Keratinocyte (primary cell): Measurements from ENCODE around the gene DIAPH2. TPM values are rescaled to one million over a fixed set of nuclear protein-coding genes. Genes with fewer than 3 reads are reported as not detected.

Experiments
- DNase-seq: peaks from one replicate; pipeline ENCODE4 v3.0.0-alpha.2; 2011; ENCODE audit warnings: low read depth, missing footprints, low spot score
- FAIRE-seq: peaks from 2 replicates; lab custom pipeline; 2011; peaks lifted over from hg19 to GRCh38; lab: Jason Lieb, UNC
- H2AFZ ChIP-seq: 2 replicates; pipeline ENCODE4 v1.6.0; 2012; ENCODE audit warnings: low read length, control low read depth, inconsistent platforms; ENCODE audit not compliant: control insufficient read depth
- H3K27ac ChIP-seq: 2 replicates; pipeline ENCODE4 v1.5.1; 2011; ENCODE audit warnings: low read length; ENCODE audit not compliant: control insufficient read depth, insufficient read depth
- H3K27me3 ChIP-seq: 3 replicates; pipeline ENCODE4 v1.6.0; 2011; ENCODE audit warnings: low read length; ENCODE audit not compliant: control insufficient read depth, insufficient read depth; ENCODE audit errors: extremely low read depth
- H3K36me3 ChIP-seq, 2 experiments: 2 replicates in 1 of 2; 3 replicates in 1 of 2; pipeline ENCODE4 v1.5.1; 2011; ENCODE audit warnings: low read length in 2 of 2, mild to moderate bottlenecking in 1 of 2; ENCODE audit not compliant: control insufficient read depth in 2 of 2, insufficient read depth in 2 of 2; ENCODE audit errors: extremely low read depth in 1 of 2
- H3K4me1 ChIP-seq: 3 replicates; pipeline ENCODE4 v1.5.1; 2011; ENCODE audit warnings: low read length; ENCODE audit not compliant: control insufficient read depth, insufficient read depth; ENCODE audit errors: extremely low read depth
- H3K4me2 ChIP-seq: 3 replicates; pipeline ENCODE4 v1.6.0; 2011; ENCODE audit warnings: low read depth, low read length; ENCODE audit not compliant: control insufficient read depth, insufficient read depth; ENCODE audit errors: extremely low read depth
- H3K4me3 ChIP-seq, 3 experiments: fragments of 200-600 bp in 1 of 3; sonication (generic) in 1 of 3; 2 replicates in 2 of 3; 3 replicates in 1 of 3; pipeline ENCODE4 v1.5.1; 2011 to 2016; ENCODE audit warnings: low read length in 3 of 3, mild to moderate bottlenecking in 3 of 3, control low read depth in 2 of 3, inconsistent platforms in 1 of 3, low read depth in 1 of 3, mixed read lengths in 1 of 3, mixed run types in 1 of 3, moderate library complexity in 1 of 3; ENCODE audit not compliant: control insufficient read depth in 2 of 3, insufficient read depth in 2 of 3; ENCODE audit errors: extremely low read depth in 1 of 3
- H3K79me2 ChIP-seq: 2 replicates; pipeline ENCODE4 v1.6.0; 2012; ENCODE audit warnings: low read length; ENCODE audit not compliant: control insufficient read depth, insufficient read depth
- H3K9ac ChIP-seq: 3 replicates; pipeline ENCODE4 v1.6.0; 2011; ENCODE audit warnings: low read length; ENCODE audit not compliant: control insufficient read depth, insufficient read depth; ENCODE audit errors: extremely low read depth
- H3K9me1 ChIP-seq: 3 replicates; pipeline ENCODE4 v1.6.0; 2011; ENCODE audit warnings: low read length; ENCODE audit not compliant: control insufficient read depth, insufficient read depth; ENCODE audit errors: extremely low read depth
- H3K9me3 ChIP-seq: 2 replicates; pipeline ENCODE4 v1.5.1; 2012; ENCODE audit warnings: low read depth, low read length; ENCODE audit not compliant: control insufficient read depth
- H4K20me1 ChIP-seq: 3 replicates; pipeline ENCODE4 v1.6.0; 2011; ENCODE audit warnings: low read length; ENCODE audit not compliant: control insufficient read depth, insufficient read depth; ENCODE audit errors: extremely low read depth
- EZH2 ChIP-seq: IDR thresholded peaks from one replicate; pipeline ENCODE4 v1.6.1; 2012; ENCODE audit warnings: inconsistent platforms, mild to moderate bottlenecking, low read length, moderate library complexity
- dilution Hi-C: fragments of 300-500 bp; cut with MboI; formaldehyde crosslinking; loops from one replicate; pipeline ENCODE4 v1.7.0; 2020; ENCODE audit warnings: low sequenced_read_pairs; ENCODE audit not compliant: extremely low pct_ligation_motif_present
- polyA plus RNA-seq, 5 experiments: library from polyadenylated mRNA; depleted of rRNA in 3 of 5; stranded (reverse) in 3 of 5; stranded (forward) in 1 of 5; unstranded in 1 of 5; fragments of >200 nt; gene quantifications; 1 replicate in 1 of 5; 2 replicates in 3 of 5; 3 replicates in 1 of 5; pipeline versions ENCODE4 v1.2.1 to v1.2.3, GENCODE V29; 2011 to 2012; ENCODE audit warnings: missing spikeins in 2 of 5, low read depth in 1 of 5, low replicate concordance in 1 of 5
- TF ChIP-seq, protein P1 (sequence below), 3 experiments: IDR thresholded peaks in 1 of 3; conservative IDR thresholded peaks in 1 of 3; optimal IDR thresholded peaks in 1 of 3; 2 replicates in 2 of 3; 3 replicates in 1 of 3; pipeline versions ENCODE3 to v1.5.1; 2011; ENCODE audit warnings: low read length in 3 of 3, mild to moderate bottlenecking in 3 of 3, moderate library complexity in 2 of 3, control low read depth in 1 of 3, inconsistent platforms in 1 of 3; ENCODE audit not compliant: insufficient read depth in 2 of 3; ENCODE audit errors: extremely low read depth in 1 of 3

The DIAPH2 gene
- polyA plus RNA-seq, 1 donor (not counting 4 experiments of a cell fraction or from before 2014, with no cell fraction given) = 7.4 TPM

DNA sequence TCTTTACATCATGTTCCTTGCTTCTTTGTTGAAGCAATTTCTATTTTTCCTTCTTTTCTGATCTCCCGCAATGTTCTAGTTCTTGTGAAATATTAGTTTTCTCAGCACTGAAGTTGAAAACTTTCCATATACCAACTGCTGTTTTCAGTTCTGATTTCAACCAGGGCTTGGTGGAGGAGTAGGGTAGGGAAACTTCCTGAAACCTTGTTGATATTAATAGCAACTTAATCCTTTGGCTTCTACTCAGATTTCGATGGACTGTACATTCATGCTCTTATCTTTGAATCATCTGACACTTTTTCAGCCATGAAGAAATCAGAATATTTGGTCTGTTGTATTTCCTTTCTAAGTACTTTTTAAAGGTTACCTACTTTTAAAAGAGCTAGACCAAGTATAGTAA lies 514.9 kb downstream of the DIAPH2 start:
- FAIRE-seq = no peak
- H3K9me3 ChIP-seq = no peaks in the 10 kb centered on the region
- H3K36me3 ChIP-seq = no peaks in the 10 kb centered on the region
- no peak overlapping the region for H3K9ac ChIP-seq
- H3K79me2 ChIP-seq = no peaks in the 10 kb centered on the region
- H3K4me3 ChIP-seq = no peak overlapping the region
- H3K27ac ChIP-seq = no peak overlapping the region
- dilution Hi-C loops = no loop called here
- no peak for DNase-seq
- H3K4me1 ChIP-seq = no peaks in the 10 kb centered on the region
- H3K9me1 ChIP-seq = no peaks in the 10 kb centered on the region
- H3K4me2 ChIP-seq = no peak overlapping the region
- no peaks in the 10 kb centered on the region for H3K27me3 ChIP-seq
- no peaks in the 10 kb centered on the region for H4K20me1 ChIP-seq
- no peak for TF ChIP-seq EZH2
- TF ChIP-seq, protein P1, sequence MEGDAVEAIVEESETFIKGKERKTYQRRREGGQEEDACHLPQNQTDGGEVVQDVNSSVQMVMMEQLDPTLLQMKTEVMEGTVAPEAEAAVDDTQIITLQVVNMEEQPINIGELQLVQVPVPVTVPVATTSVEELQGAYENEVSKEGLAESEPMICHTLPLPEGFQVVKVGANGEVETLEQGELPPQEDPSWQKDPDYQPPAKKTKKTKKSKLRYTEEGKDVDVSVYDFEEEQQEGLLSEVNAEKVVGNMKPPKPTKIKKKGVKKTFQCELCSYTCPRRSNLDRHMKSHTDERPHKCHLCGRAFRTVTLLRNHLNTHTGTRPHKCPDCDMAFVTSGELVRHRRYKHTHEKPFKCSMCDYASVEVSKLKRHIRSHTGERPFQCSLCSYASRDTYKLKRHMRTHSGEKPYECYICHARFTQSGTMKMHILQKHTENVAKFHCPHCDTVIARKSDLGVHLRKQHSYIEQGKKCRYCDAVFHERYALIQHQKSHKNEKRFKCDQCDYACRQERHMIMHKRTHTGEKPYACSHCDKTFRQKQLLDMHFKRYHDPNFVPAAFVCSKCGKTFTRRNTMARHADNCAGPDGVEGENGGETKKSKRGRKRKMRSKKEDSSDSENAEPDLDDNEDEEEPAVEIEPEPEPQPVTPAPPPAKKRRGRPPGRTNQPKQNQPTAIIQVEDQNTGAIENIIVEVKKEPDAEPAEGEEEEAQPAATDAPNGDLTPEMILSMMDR (optimal IDR thresholded peaks at IDR 0.05 in 1 of 3, IDR thresholded peaks at IDR 0.05 in 1 of 3, conservative IDR thresholded peaks at IDR 0.05 in 1 of 3; ENCODE audit: extremely low read depth in 1 of 3, insufficient read depth in 2 of 3, low read length in 3 of 3) = no peak
- H2AFZ ChIP-seq = no peak overlapping the region

DNA sequence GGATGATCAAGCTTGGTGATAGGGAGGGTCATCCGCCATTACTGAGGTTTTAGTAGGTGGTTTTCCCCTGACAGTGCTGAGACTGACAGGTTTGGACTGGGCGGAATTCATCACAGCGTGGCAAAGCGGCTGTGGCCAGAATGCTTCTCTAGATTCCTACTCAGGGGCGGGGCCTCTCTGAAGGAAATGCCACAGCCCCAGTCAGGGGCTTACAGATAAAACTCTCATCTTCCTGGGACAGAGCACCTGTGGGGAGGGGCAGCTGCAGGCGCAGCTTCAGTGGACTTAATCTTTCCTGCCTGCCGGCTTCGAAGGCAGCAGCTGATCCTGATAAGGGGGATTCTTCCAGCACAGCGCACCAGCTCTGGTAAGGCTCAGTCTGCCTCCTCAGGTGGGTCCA lies 515.8 kb downstream of the DIAPH2 start:
- Histone ChIP-seq H3K4me1 (no peaks in the 10 kb centered on the region), H3K79me2 (no peaks in the 10 kb centered on the region), H3K9ac (no peak overlapping the region), H3K4me3 (no peak overlapping the region), H2AFZ (no peak overlapping the region), H4K20me1 (no peaks in the 10 kb centered on the region), H3K36me3 (no peaks in the 10 kb centered on the region), H3K9me3 (no peaks in the 10 kb centered on the region), H3K27ac (no peak overlapping the region), H3K4me2 (no peak overlapping the region), H3K27me3 (no peaks in the 10 kb centered on the region), H3K9me1 (no peaks in the 10 kb centered on the region)
- no peak for FAIRE-seq
- TF ChIP-seq, protein P1 (optimal IDR thresholded peaks at IDR 0.05 in 1 of 3, IDR thresholded peaks at IDR 0.05 in 1 of 3, conservative IDR thresholded peaks at IDR 0.05 in 1 of 3; ENCODE audit: extremely low read depth in 1 of 3, insufficient read depth in 2 of 3, low read length in 3 of 3) = no peak
- TF ChIP-seq EZH2 = no peak
- no peak for DNase-seq
- dilution Hi-C loops = no loop called here
